ENCODE results near the gene MRPL12.
"Not testable (repeated sequence)": the region's sequence is repeated elsewhere in the genome, so short reads cannot be mapped to it uniquely, and the experiment has no call there.

The MRPL12 gene

DNA sequence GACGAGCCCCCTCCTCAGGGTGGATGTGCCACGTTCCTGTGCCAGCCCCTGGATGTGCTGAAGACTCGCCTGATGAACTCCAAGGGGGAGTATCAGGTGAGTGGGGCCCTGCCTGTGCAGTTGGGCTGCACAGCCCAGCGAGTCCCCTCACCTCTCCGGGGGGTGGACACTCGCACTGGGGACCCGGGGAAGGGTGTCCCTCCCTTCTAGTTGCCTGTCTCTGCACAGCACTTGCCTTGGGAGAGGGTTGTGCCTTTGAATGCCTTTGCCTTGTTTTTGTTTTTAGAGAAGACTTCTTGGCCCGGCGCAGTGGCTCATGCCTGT is 14.6 kb downstream of the MRPL12 start:
- no peak for DNase-seq

DNA sequence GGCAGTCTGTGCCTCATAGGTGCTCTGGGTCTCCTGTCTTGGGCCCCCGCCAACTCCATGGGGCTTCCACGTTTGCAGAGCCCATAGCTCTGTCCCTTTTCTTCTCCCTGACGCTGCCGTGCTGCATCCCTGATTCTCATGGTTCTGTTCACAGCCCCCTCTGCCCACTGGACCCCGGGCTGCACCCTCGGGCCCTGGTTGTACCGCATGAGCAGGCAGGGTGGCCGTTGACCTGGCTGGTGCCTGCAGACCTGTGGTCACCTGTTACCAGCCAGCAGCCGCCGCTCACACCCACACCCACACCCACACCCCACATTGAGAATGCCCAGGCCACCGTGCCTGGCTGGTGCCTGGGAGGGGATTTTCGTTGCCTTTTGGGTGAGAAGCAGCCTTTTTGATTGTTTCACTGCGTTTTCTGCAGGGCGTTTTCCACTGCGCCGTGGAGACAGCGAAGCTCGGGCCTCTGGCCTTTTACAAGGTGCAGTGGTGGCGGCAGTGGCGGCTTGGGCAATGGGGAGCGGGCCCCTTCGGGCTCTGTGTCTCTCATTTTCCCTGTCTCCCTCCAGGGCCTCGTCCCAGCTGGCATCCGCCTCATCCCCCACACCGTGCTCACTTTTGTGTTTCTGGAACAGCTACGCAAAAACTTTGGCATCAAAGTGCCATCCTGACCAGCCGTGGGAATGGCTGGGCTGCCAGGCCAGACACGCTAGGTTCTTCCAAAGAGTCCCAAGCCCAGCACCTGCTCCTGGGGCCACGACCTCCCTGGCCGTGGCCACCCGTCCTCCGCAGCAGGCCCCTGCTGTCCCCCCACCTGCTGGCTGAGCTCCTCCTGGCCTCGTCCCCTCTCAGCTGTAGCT is 16.5 kb downstream of the MRPL12 start:
- DNase-seq = no peak

DNA sequence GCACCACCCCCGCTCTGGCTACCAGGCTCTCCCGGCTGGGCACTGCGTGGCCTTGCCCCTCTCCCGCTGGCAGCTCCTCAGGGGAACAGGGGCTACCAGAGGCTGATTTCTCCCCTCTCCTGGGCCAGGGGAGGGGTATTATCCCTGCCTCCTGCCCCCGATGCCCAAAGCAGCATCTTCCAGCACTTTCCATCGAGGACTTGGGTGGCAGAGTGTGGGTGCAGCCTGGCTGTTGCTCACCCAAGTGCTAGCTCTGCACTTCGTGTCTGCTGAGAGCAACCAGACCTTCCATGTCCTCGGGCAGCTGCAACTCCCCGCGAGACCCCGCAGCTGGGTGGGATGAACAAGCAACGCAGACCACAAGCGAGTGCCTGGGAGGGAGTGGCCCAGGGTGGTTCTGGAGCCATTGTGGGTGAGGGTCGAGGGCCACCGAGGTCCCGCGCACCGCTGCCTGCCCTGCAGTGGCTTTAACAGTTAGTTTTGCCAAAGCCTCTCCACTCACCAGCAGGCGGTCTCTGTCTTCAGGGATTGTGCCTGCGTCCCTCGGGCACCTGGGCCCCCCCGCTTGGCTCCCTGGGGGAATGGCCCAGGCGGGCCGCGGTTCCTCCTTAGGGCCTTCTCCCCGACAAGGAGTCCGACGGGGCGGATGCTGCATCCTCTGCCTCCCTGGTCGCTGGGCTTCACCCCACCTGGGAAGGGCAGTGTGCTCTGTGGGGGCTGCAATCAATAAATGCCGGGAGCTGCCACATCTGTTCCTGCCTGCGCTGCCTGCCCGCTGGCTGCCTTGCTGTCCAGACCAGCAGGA is 17.3 kb downstream of the MRPL12 start:
- DNase-seq = no peak

DNA sequence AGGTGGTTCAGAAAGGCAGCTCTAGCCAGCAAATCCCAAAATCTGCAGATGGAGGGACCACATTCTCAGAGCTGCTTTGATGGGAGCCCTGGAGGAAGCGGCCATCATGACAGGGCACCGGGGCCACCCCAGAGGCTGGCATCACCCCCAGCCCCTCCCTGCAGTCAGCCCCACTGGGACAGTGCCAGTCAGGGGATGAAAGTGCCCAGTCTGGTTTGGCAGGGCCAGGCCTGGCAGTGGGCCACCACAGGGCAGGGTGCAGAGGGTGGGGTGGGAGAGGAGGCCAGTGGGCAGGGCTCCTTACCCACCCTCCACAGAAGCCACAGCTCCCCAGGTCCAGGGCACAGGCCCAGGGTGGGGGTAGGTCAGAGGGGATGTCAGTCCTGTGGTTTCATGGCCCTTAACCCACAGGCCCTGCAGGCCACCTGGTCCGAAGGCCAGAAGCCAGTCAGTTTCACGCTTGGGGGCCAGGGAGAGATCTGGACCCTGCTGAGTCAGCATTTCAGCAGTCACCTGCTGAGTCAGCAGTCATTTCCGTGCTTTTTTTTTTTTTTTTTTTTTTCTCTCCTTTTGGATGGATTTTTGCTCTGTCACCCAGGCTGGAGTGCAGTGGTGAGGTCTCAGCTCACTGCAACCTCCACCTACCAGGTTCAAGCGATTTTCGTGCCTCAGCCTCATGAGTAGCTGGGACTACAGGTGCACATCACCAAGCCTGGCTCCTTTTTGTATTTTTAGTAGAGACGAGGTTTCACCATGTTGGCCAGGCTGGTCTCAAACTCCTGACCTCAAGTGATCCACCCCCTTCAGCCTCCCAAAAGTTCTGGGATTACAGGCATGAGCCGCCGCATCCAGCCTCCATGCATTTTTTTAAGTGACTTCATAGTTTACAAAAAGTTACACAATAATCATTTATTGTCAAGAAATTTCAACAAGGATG is 19.3 kb downstream of the MRPL12 start:
- DNase-seq = no peak

DNA sequence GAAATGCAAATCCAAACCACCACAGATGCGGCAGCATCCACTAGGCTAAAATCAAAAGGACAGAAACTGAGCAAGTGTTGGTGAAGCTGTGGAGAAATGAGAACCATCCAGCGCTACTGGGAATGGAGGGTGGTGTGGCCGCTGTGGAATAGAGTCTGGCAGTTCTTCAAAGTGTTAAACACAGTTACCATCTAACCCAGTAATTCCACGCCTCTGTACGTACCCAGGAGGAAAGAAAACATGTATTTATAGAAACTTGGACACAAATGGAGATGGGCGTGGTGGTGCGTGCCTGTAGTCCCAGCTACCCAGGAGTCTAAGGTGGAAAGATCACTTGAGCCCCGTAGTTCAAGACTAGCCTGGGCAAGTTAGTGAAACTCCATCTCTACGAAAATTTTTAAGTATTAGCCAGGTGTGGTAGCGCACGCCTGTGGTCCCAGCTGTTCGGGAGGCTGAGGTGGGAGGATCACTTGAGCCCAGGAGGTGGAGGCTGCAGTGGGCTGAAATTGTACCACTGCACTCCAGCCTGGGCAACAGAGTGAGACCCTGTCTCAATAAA is 20.6 kb downstream of the MRPL12 start:
- no peak for DNase-seq

DNA sequence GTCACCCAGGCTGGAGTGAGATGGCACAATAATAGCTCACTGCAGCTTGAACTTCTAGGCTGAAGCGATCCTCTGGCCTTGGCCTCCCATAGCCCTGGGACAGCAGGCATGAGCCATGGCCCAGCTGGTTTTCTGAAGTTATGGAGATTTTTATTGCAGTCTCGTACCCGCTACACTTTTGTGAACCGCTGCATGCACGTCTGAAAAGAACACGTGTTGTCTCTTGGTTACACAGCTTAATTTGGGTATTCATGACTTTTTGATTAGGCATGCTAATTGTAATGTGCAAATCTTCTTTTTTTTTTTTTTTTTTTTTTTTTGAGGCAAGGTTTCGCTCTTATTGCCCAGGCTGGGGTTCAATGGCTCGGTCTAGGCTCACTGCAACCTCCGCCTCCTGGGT is 22.3 kb downstream of the MRPL12 start:
- no peak for DNase-seq

DNA sequence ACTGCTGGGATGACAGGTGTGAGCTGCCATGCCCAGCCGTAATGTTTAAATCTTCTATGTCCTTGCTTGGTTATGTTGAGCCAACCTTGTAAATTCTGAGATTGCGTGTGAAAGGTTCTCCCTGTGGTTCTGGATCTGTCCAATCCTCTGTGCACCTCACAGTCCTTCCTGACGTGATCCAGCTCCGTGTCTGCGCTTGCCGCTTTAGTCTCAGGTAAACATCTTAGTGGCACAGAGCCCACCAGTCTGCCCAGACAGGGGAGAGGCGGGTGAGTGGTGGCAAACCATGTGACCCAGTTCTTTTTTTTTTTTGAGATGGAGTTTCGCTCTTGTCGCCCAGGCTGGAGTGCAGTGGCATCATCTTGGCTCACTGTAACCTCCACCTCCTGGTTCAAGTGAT is 22.8 kb downstream of the MRPL12 start:
- no peak for DNase-seq

DNA sequence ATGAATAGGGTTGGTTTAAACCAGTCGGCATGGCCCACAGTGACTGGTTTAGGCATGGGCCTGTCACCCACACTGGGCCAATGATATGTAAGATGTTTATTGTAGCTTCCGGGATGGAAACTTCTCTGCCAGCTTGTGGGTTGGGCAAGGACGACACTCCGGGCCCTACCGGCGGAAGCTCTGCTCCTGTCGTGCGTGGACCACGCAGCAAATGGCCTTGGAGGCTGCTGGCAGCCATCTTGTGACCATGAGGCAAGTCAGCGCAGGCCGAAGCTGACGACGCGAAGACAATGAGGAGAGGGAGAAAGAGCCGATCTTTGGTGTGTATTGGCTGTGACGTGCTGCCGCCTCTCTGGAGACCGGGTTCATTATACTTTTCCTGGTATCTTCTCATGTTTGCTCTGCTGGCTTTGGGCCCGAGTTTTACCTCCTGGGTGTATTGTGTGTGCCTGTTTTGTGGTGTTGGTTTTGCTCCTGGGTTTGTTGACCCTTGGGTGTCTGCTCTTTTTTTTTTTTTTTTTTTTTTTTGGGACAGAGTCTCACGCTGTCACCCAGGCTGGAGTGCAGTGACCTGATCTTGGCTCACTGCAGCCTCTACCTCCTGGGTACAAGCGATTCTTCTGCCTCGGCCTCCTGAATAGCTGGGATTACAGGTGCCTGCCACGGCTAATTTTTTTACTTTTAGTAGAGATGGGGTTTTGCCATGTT is 24.3 kb downstream of the MRPL12 start:
- peak; percentile 93 for DNase-seq

DNA sequence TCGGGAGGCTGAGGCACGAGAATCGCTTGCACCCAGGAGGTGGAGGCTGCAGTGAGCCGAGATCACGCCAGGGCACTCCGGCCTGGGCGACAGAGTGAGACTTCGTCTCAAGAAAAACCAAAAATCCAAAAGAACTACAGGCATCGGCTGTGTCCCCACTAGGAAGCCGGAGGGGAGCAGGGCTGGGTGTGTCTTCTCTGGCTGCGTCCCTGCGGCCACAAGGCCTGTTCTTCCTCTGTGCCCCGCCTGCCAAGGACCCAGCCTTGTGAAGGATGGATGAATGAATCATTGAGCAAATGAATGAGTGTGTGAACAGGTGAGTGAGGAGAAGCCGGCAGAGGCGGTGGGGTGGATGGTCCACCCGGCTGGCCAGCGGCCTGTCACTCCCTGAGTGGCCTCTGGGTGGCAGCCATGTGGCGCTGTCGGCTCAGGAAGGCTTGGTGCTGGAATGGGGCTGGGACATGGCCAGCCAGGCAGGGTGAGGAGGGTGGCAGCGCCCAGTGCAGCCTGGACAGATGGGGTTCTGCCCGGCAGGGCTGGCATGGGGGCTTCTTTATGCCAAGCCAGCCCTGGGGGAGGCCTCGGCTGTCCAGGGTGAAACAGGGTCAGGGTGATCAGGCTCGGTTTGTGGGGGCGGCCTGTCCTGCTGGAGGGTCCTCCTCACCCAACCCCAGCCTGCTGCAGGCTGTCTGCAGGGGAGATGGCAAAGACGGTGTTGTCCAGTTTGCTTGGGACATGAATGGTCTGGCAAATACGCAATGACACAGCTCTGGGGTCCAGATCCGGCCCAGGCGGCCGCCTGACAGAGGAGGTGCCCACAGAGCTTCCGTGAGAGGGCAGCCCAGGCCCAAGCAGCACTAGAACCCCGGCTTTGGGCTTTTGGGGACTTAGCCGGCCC is 30.6 kb downstream of the MRPL12 start:
- peak; percentile 82 for DNase-seq

DNA sequence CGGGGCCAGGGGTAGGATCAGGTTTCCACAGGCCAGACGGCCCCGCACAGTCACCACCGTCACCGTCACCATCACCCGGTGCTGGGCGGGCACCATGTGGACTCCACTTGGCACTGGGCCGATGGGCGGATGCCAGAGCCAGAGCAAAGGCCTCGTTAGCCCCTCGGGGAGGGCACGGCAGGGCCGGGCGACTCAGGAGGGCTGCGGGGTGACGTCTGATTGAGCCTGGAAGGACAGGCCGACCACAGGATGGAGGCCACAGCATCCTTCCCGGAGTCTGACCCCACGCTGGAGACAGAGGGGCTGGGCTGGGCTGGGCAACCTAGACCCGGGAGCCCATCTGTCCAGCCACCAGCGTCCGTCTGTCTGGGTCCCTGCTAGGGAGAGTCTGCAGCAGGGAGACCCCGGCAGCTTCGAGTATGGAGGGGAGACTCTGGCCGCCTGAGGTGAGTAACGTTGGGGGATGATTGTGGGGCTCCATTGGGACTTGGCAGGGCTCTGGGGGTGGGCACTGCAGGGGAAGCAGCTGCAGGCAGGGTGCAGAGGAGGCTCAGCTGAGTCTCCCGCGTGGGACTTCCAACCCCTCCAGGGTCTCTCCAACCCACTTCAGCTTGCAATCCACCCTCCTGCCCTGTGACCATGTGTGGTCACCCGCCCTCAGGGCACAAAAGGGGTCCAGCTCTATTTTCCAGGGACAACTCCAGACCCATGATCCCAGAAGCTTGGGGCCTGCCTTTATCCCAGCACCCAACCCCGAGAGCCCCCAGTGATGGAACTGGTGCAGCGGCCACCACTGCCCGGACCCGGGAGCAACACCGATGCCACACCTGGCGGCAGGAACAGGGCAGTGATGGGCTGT is 31.5 kb downstream of the MRPL12 start:
- no peak for DNase-seq

DNA sequence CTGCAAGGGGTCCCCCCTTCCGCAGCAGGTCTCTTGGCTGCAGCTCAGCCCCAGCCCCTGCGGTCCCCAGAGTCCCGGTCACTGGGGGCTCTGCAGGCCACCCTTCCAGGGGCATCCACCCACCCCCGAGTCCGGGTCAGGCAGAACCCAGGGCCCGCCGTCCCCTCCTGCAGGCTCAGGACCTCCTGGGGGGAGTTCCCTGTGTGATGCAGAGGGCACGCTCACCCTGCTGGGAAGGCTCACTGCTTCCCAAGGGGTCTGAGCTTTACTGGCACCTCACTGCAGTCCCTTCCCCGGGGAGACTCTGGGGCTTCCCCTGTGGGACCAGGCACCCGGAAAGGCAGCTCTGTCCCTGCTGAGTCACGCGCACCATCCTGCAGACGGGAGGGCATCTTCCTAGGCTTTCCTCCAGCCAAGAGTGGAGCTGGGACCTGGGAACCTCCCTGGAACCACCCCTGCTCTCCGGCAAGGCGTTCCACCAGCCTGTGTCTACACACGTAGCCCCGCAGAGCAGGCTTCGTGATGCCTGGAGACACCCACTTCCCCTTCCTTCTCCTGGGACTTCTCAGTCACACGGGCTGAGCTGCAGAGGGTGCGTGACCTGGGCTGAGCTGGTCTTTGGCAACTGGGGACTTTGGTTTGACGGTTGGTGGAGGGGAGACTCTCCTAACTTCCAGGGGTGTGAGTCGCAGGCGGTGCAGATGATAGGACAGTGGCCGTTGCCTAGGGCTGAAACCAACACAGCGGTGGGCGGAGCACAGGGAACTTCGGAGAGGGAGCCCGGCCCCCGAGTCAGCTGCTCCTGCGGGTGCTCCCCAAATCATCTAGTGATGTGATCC is 32.3 kb downstream of the MRPL12 start:
- DNase-seq = peak; percentile 82

DNA sequence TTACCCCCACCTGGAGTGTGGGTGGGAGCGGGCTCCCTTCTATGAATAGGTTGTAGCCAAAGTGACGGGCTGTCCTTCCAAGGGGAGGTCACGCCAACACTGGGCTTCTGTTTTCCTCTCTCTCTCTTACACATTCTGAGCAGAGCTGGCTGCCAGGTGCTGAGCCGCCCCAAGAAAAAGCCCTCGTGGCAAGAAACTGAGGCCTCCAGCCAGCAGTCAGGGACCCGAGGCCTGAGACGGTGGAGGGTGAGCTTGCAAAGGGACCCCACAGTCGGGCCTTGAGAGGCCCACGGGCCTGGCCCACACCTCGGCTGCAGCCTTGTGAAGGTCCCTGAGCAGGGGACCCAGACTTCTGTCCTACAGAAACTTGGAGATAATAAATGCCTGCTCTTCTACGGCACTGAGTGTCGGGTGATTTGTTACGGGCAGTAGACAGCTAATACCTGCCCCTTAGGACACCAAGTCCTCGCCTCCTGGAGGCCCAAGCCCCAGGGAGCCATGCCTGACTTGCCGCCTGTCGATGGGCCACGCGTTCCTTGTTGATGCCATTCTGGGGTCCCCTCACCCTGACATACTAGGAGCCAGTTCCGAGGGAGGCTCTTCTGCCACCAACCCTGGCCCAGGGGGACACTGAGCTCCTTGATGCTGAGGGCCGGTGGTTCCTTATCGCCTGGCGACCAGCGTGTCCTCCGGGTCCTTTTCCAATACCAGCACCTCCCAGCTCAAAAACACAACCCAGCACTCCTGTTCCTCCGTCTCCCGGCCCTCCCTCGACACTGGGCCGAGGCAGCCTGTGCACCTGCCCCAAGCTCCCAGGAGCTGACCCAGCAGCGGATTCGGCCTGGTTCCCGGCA is 35.0 kb downstream of the MRPL12 start:
- DNase-seq = no peak

DNA sequence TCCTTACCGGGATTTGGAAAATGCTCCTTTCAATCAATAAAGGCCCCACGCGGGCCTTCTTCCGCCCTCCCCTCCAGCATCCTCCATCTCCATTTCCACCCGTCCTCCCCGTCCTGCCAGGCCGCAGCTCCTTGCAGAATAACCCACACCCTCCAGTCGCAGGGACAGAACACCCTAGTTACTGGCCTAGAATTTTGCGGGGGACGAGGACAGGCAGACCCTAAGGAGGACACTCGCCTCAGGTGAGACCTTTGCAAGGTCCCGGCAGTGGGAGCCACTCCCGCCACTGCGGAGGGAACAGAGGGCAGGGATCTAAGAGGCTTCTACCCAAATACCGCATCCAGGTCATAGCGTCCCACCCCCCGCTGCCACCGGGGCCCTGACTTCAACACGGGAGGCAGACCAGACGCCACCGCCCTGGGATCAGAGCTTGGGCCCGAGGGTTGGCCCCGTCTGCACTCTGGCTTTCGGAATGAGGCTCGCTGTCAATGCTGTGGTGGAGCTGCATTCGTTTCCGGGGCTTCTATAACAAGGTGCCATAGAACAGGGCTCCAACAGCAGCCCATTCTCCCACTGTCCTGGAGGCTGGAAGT is 35.7 kb downstream of the MRPL12 start:
- no peak for DNase-seq

DNA sequence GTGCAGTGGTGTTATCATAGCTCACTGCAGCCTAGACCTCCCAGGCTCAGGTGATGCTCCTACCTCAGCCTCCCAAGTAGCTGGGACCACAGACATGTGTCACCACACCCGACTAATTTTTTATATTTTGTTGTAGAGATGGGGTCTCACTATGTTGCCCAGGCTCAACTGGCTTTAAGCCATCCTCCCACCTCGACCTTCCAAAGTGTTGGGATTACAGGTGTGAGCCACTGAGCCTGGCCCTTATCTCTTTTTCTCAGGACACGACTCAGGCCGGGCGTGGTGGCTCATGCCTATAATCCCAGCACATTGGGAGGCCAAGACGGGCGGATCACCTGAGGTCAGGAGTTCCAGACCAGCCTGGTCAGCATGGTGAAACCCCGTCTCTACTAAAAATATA is 36.4 kb downstream of the MRPL12 start:
- not testable (repeated sequence) for DNase-seq

DNA sequence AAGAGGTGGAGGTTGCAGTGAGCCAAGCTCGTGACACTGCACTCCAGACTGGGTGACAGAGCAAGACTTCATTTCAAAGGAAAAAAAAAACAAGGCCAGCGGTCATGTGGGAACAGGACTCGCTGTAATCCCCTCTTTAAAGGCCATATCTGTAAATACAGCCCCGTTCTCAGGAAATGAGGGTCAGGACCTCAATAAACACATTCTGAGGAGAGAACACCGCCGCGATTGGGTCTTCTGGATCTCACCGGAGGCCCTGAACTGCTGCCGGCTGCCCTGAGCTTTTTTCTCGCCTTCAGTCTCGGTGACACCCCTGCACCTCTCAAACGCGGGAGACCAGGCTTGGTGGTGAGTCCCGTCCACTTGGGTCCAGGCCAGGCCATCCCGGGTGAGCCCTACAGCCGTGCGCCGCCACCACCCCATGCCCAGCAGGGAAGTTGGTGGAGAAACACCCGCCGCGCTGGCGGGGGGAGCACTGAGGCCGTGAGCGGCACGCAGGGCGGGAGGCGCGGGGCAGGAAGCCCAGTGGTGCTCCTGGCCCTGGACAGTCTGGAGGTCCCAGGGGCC is 37.3 kb downstream of the MRPL12 start:
- DNase-seq = no peak

DNA sequence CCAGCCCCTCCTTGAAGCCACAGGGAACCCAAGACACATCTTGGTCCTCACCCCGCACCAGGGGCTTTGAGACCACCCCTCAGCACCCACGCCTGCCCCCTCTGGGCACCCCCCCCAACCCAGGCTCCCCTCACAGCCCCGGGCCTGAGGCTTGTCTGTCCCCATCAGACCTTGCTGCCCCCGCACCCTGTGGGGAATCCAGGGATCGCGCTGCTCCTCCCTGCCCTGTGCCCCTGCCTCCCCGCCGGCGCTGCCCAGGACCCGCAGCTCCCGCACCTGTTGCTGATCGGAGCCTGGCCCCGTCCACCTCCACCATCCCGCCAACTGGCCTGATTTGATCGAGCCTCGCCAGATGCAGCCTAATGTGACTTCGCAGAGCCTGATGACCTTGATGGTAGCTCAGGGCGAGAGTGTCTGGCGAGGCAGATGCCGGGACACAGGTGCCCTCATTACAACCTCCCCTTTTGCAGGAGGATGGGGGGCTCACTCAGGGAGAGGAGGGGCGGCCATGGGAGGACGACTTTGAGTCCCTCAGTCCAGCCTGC is 38.0 kb downstream of the MRPL12 start:
- DNase-seq = no peak

Data from NCI-H345 (cell line).